HCT116 (cell line): ENCODE measurements around the gene CSNK1D.

Source experiments
- EZH2 ChIP-seq: fragments of 200-600 bp; sonication (generic); IDR thresholded peaks from 2 replicates; pipeline ENCODE4 v1.6.1; 2017; ENCODE audit warnings: antibody characterized with exemption, mixed run types
- JUND ChIP-seq: IDR thresholded peaks from 2 replicates; pipeline ENCODE4 v1.6.1; 2012
- POLR2A ChIP-seq: IDR thresholded peaks from 2 replicates; pipeline ENCODE4 v1.7.0; 2011; ENCODE audit warnings: borderline replicate concordance; ENCODE audit not compliant: insufficient read depth, insufficient read length; ENCODE audit errors: extremely low read depth
- POLR2AphosphoS5 ChIP-seq: IDR thresholded peaks from 2 replicates; pipeline ENCODE4 v1.6.1; 2011; ENCODE audit warnings: mild to moderate bottlenecking, low read depth, low read length, moderate library complexity
- SP1 ChIP-seq: IDR thresholded peaks from 2 replicates; pipeline ENCODE4 v1.6.1; 2012; ENCODE audit warnings: low read depth
- TF ChIP-seq, protein P1 (sequence below), 3 experiments: fragments of 200-600 bp in 1 of 3; sonication (generic) in 1 of 3; IDR thresholded peaks in 2 of 3; conservative IDR thresholded peaks in 1 of 3; 2 replicates each; pipeline ENCODE4 v1.5.1; 2012 to 2017; ENCODE audit warnings: low read depth in 2 of 3, low read length in 2 of 3, antibody characterized with exemption in 1 of 3, borderline replicate concordance in 1 of 3, control low read depth in 1 of 3, mild to moderate bottlenecking in 1 of 3, mixed read lengths in 1 of 3, mixed run types in 1 of 3, moderate library complexity in 1 of 3; ENCODE audit not compliant: insufficient read depth in 1 of 3

DNA sequence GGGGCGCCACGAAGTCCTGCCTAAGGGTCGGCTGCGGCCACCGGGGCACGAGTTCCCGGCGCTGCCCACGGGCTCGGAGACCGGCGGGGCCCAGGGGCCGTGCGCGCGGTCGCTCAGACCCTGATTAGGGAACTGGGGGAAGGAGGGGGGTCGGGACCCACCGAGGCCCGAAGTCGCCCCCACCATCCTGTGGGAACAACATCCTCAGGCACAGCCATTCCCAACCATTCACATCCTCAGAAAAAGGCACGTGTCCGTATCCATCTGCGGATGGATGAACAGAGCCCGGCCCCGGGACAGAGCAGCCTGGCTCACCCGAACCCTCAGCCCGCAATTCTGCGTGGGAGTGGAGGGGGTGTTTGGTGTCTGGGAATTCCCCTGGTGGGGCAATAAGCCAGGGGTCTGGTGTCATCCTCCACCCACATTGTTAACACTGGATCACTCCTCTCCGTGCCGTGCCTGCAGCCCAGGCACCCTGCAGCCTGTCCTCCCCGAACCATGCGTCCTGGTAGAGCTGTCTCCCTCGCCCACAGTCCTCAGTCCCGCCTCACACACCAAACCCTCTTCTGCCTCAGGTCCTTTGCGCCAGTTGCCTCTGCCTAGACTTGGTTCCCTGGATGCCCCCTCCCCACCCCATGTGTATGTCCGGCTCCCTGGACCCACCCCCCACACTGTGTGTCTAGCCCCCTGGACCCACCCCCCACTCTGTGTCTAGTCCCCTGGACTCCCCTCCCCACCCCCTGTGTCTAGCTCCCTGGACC lies 60.1 kb downstream of the CSNK1D start:
- TF ChIP-seq POLR2A (no peak), SP1 (no peak), EZH2 (no peak), POLR2AphosphoS5 (peak; percentile 64), JUND (no peak)
- TF ChIP-seq, protein P1, sequence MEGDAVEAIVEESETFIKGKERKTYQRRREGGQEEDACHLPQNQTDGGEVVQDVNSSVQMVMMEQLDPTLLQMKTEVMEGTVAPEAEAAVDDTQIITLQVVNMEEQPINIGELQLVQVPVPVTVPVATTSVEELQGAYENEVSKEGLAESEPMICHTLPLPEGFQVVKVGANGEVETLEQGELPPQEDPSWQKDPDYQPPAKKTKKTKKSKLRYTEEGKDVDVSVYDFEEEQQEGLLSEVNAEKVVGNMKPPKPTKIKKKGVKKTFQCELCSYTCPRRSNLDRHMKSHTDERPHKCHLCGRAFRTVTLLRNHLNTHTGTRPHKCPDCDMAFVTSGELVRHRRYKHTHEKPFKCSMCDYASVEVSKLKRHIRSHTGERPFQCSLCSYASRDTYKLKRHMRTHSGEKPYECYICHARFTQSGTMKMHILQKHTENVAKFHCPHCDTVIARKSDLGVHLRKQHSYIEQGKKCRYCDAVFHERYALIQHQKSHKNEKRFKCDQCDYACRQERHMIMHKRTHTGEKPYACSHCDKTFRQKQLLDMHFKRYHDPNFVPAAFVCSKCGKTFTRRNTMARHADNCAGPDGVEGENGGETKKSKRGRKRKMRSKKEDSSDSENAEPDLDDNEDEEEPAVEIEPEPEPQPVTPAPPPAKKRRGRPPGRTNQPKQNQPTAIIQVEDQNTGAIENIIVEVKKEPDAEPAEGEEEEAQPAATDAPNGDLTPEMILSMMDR (IDR thresholded peaks at IDR 0.05 in 2 of 3, conservative IDR thresholded peaks at IDR 0.05 in 1 of 3; ENCODE audit: borderline replicate concordance in 1 of 3, insufficient read depth in 1 of 3, low read depth in 2 of 3, low read length in 2 of 3): no peak
